Fibroblast of peridontal ligament (primary cell): ENCODE results near the gene ARL6IP4.

Experiments used
- DNase-seq: peaks from one replicate; pipeline ENCODE4 v3.0.0-alpha.2; 2010; ENCODE audit errors: extremely low read depth

Gene ARL6IP4

DNA sequence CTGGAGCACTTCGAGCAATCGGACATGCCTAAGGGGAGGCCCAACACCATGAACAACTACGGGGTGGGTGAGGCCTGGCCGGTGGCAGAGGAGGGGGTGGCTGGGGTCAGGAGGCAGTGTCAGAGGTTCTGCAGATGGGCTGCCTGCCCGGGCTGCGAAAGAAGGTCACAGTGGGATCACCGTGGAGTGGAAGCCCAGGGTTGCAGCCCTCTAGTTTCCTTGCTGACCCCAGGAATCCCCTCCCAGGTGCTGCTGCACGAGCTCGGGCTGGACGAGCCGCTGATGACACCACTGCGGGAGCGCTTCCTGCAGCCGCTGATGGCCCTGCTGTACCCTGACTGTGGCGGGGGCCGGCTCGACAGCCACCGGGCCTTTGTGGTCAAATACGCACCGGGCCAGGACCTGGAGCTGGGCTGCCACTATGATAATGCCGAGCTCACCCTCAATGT is 1.9 kb upstream of the ARL6IP4 start:
- no peak for DNase-seq

DNA sequence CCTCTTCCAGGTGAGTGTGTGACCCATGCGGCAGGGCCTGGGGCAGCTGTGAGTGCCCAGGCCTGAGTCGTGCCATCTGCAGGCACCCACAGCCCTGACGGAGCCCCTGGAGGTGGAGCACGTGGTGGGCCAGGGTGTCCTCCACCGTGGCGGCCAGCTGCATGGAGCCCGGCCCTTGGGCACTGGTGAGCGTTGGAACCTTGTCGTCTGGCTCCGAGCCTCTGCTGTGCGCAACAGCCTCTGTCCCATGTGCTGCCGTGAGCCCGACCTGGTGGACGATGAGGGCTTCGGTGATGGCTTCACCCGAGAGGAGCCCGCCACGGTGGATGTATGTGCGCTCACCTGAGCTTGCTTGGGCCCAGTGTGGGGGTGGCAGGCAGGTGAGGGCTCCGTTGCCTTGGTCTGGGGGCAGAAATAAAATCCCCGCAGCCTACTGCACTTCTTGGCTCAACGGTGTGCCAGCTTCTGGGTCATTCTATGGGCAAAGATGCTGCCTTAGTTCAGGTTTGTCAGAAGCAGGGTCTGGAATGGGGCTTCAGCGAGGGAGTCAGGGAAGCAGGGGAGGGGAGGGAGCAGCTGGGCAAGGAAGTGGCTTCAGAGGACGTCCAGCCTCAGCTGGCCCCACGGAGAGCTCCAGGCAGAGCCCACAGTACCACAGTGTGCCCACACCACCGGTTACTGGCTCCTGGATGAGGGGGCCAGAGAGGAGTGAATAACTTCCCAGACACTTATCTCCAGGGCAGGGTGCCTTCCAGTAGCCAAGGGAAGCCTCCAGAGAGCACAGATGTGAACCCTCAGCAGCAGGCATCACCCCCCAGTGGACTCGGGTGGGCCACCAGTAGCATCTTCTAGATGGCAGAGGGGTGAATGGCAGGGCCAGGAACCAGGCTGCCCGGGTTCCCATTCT is 1.2 kb upstream of the ARL6IP4 start:
- DNase-seq = no peak

DNA sequence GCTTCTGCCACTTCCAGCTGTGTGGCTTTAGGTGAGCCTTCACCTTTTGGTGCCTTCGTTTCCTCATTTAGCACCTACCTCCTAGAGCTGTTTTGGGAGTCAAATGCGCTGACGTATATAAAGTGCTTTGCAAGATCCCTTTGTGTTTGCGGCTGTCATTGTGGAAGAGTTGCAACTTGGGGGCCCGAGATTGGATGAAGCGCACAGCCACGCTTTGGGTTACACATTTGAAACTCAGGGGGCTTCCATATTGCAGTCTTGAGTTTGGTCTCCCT is 636 bp upstream of the ARL6IP4 start:
- peak; percentile 25 for DNase-seq

DNA sequence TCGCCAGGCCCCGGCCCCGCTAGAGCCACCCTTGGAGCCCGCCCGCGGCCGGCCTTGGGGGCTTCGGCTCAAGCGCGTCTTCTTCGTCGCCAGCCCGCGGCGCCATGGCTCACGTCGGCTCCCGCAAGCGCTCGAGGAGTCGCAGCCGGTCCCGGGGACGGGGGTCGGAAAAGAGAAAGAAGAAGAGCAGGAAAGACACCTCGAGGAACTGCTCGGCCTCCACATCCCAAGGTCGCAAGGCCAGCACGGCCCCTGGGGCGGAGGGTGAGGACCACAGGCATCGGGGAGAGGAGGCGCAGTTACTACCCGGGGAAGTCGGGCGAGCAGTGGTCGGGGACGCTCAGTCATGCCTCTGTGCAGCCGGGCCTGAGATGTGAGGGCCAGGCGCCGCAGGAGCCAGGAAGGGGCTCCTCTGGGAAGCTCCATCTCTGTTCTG is 573 bp downstream of the ARL6IP4 start:
- DNase-seq = peak; percentile 15

DNA sequence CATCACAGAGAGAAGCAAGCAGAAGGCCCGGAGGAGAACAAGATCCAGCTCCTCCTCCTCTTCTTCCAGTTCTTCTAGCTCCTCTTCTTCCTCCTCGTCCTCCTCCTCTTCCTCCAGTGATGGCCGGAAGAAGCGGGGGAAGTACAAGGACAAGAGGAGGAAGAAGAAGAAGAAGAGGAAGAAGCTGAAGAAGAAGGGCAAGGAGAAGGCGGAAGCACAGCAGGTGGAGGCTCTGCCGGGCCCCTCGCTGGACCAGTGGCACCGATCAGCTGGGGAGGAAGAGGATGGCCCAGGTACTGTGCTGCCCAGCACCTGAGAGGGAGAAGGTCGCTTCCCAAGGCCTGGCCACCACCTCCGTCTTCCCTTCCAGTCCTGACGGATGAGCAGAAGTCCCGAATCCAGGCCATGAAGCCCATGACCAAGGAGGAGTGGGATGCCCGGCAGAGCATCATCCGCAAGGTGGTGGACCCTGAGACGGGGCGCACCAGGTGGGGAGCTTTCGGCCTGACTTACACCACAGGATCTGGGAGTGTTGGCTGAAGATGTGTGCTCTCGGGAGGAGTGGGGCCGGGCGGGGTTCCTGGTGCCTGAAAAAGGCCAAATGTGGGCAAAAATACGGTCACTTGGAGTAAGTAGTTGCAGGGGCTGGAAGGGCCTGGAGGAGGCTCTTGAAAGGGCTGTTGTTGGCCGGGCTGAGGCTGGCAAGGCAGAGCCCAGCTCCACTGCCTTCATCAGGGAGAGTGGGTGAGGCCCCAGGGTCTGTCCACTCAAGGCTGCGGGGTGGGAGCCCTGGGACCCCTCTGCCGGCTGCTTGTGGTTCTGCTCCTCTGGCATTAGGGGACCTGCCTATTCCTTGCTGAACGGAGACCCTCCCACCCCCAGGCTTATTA is 1.4 kb downstream of the ARL6IP4 start:
- no peak for DNase-seq

DNA sequence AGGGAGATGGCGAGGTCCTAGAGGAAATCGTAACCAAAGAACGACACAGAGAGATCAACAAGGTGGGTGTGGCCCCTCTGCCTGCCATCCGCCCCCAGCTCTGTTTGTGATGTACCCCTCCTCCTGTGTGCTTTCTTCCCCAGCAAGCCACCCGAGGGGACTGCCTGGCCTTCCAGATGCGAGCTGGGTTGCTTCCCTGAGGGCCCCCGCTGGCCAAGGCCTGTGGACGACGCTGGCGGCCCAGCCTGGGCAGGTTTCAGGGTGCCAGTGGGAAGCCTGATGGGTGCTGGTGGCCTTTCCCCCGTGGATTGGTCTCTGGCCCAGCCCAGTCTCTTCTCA is 2.0 kb downstream of the ARL6IP4 start:
- DNase-seq = no peak

DNA sequence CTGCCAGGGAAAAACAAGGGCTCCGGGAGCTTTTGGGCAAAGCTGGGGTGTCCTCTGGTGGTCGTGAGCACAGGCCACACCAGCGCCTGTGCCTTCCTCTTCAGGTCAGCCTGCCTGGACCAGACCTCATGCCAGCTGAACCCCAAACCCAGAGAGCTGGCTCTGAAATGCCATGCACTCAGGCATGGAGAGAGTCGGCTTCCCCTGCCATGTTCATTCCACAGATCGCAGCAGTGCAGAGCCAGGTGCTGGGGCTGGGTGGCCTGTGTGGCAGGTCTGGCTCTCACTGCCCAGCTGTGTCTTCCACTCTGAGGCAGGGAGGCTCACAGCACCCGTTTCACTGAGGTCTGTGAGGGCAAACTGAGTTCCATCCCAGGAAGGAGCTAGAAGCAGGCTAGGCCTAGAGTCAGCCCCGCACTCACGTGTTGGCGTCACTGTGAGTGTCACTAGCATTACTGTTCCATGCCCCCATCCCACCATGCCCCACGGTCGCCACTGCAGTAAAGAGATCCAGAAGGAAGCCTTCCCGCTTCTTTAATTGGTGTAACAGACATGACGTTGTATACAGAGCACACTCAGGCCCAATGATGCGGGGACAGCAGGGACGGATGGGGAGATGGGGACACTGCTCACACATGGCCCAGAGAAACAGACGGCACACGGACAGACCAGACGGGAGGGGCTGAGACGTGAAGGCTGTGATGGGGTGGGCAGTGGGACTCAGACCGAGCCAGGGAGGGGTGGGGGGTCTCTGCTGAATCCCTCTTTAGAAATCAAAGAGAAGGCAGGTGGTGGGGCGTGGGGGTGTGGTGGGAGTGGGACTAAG is 2.7 kb downstream of the ARL6IP4 start:
- no peak for DNase-seq

DNA sequence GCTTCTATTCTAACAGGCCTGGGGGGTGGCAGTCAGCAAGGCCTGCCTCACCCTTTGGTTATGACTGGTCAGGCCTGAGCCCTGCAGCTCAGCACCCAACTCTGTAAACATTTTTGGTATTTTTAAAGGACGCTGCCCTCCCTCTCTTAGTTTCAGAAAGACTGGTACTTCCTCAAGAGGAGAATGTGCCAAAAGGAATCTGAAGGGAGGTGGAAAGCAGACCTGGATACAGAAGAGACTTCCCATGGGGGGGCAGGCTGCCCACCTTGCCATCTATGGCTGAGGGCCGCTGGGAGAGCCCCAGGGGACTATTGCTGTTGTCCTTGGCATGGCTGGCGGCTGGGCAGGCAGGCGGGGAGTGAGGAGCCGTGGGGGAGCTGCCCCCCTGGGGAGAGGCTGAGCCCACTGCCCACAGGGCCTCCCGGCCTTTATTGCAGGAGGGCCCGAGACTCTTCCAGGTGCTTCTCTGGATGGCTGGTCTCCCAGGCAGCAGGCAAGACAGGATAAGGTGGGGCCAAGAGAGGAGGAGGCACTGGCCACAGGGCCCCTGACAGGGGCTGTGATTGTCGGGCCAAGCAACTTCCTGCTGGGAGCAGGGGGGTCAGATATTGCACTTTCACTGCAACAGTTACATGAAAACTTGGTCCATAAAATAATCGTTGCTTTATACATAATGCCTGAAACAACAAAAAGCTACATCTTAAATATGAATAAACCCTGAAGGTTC is 3.5 kb downstream of the ARL6IP4 start:
- DNase-seq = peak; percentile 25

DNA sequence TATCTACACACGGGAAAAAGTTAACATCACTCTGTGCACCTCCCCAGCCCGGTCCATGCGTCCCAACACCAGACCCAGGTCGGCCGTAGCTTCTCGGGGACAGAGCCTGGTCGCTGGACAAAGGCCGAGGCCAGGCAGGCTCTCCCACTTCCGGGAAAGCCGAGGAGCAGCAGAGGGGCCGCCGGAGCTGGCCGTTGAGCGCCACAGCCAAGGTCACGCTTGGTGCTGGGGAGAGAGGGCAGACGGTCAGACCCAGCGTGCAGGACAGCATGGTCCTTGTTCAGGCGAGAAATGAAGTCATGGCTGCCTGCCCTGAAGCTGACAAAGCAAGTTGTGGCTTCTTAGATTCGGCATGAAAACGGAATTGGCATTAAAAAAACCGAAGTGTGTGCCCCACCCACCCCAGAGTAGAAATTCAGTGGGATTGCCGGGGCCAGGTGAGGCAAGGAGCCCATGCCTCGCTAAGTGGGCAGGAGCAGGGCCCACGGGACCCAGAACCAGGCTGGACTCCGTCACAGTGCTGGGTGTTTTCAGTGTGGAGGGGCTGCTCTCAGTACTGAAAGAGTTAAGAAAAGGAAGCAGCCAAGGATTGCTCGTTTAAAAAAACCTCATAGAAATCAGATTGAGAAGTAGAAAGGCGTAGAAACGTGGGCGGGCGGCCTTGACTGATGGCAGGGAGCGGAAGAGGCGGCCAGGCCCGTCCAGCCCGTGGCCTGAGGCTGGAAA is 4.3 kb downstream of the ARL6IP4 start:
- peak; percentile 30 for DNase-seq

DNA sequence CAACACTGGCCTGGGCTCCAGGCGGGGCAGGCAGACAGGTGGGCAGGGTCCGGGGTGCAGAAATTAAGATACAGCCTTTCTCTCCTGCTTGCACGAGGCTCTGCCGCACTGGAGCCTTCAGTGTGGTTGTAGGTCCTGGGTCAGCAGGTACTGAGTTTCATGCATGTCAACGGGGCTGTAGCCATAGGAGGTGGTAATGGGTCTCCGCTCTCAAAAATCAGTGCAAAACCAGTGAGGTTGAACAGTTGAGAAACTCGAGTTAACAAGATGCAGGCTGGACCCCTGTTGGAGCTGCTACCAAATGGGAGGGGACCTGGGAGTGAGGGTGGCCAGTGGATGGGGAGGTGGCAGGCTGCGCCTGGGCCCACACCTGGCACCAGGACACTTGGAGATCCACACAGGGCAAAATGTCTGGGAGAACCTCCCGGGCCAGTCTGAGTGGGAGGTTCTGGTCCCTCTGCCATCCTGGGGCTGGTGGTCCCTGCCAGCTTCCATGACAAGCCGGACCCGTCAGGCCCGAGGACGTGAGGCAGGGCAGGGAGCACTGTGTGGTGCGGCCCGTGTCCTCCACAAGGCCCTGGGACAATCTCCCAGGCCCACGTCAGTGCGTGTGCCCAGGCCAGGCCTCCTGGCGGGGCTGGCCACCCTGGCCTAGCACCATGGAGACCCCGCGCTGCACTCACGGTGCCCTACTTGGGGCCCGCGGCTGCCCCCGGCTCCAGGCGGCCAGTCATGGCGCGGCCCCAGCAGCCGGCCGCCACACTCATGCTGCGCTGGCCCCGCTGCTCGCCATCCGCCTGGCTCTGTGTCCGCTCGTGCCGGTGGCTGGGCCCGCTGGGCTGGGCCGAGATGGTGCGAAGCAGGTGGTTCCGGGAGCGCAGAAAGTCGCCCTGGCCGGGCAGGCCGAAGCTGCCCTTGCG is 5.1 kb downstream of the ARL6IP4 start:
- no peak for DNase-seq

DNA sequence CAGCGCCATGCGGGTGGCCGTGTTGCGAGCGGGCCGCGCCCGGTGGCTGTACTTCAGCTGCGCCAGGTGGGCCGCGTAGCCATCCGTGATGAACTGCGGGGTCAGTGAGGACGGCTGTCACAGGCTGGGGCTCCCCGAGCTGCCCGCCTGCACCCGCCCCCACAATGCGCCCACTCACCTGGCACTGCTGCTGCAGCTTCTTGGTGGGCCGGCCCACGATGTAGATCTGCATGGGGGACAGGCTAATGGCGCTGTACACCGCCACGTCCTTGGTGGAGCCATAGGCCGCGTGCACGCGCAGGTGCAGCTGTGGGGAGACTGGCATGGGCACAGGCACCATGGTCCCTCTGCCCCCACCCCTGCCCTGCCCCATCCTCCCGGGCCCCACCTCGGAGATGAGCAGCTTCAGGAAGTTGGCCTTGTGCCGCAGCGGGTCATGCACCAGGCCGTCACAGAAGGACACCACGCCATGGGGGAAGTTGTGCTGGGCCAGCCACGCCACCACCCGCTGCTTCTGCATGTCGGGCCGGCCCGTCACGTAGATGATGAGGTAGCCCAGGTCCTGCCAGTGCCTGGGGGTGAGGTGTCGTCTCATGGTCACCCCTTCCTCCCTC is 5.9 kb downstream of the ARL6IP4 start:
- no peak for DNase-seq

DNA sequence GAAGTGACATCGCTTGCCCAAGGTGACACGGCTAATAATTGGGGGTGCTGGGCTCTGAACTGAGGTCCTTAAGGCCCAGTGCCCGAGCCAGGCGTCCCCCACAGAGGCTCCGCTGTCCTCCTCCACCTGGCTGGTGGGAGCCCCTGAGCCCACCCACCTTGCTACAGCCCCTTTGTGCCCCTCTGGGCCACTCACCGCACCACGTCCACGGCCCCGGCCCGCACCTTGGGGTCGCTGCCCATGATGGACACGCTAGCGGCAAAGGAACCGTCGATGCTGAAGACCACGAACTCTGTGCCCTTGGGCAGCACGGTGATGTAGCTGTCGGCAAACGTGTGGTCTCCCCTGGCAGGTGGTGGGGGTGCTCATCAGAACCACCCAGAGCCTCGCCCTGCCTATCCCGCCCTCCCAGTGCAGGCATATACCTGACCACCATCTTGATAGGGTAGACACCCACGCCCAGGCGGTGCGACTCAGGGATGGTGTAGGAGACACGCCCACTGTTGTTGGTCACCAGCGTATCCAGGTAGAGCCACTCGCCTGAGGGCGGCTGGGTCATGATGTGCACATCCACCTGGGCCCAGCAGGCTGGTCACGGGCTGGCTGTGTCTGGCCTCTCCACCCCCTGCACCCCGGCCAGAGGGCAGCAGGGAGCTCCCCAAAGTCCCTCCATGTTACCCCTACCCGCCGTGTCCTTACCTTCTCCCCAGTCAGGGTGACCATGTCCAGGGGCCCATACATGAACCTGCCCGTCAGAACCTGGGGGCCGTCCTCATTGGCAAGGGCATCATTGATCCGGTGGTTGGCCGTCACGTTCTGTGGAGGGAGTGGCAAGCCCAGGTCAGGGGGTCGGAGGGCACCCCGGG is 6.8 kb downstream of the ARL6IP4 start:
- DNase-seq = no peak

DNA sequence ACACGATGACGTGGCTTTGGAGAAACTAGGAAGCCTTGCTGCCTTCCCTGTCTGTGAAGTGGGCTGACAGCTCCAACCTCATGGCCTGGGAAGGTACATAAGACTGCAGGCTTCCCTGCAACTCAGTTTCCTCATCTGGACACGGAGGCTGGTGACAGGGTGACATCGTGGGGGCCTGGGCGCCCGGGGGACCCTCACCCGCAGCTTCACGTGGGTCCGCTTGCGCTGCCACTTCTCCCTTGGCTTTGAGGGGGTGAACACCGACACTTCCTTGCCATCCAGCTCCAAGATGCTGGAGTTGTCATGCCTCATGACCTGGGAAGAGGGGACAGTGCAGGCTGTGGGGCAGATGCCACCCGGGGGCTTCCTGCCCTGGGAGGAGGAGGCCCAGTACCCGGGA is 7.6 kb downstream of the ARL6IP4 start:
- no peak for DNase-seq

DNA sequence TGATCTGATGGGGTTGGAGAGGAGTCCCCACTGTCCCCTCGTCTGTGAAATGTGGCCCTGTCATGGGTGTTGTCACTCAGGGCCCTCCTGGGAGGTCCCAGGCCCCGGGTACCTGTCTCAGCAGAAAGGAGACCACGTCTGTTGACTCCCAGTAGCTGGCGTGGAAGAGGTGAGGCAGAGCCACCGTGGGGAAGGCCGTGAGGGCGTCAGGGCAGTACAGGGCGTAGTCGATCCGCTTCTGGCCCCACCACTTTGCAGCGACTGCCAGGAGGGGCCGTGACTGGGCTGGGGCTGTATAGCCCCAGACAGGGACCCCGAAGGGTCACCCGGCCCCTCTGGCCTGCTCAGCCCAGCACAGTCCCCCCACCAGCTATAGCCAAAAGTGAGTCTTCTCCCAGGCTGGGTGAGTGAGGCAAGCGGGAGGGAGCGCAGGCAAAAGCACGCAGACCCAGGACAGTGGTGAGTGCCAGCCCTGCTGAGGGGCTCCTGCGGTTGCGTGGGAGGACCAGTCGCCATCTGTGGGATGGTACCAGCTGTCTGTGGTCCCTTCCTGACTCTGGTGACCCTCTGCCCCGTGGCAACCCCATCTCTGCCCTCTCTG is 8.2 kb downstream of the ARL6IP4 start:
- DNase-seq = no peak

DNA sequence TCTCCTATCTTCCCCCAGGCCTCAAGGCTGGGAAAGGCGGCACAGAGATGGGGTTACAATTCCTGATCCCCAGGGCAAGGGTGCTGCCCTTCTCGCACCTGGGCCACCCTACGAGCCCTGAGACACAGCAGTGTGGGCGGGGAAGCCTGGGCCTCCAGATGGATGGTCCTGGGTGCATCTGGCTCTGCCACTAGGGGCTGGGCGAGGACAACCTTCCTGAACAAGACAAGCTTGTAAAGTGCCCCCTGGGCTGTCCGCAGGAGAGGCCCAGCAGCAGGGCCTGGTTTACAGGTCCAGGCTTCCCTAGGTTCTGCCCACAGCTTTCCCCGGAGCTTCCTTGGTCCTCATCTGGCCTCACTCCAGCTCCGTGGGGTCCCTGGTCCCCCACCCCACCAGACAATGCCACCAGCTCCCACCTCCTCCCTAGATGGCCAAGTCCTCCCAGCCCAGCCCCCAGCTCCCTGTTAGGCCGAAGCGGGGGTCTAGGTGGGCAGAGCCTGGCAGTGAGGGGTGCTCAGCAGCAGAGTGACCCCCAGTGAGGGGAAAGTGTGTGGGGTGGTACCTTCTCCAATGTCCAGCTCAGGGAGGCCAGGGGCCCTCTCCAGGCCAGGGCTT is 8.9 kb downstream of the ARL6IP4 start:
- DNase-seq = no peak

DNA sequence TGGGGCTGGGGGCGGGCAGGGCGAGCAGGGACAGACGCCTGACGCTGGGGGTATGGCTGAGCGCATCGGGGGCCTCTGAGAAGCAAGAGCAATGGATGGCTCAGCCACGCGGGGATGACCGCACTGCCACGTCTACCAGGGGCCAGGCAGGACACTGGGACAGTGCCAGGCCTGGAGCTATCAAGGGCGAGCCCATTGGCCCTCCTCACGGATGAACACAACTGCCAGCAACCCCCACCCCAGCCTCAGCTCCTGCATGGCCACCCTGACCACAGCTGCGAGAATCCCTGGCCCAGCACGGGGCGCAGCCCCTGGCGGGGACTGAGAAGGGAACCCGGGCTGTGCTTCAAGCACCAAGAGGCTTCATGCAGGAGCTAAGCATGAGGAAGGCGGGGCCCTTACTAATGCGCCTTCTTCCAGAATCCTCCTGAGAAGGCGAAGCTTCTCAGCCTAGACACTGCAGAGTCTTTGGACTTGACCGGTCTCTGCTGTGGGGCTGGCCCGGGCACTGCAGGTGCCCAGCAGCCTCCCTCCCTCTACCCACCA is 9.5 kb downstream of the ARL6IP4 start:
- DNase-seq = no peak

DNA sequence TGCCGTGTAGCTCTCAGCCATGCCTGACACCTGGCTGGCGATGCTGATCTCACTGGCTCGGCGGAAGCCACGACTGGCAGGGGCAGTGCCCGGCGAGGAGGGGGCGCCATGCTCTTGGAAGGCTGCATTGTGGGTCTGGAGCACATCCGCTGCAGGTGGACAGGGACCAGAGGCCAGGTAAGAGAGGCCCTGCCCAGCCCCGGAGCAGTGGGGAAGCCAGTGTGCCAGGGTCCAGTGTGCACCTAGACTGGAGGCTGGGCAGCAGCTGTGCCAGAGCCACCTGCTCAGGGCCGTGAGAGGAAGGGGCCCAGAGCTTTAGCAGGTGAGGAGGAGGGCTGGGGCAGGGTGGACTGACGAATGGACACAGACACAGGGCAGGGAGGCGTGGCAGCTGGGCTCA is 10.1 kb downstream of the ARL6IP4 start:
- no peak for DNase-seq
